ENCODE results near the gene EIF5A.

Gene EIF5A

DNA sequence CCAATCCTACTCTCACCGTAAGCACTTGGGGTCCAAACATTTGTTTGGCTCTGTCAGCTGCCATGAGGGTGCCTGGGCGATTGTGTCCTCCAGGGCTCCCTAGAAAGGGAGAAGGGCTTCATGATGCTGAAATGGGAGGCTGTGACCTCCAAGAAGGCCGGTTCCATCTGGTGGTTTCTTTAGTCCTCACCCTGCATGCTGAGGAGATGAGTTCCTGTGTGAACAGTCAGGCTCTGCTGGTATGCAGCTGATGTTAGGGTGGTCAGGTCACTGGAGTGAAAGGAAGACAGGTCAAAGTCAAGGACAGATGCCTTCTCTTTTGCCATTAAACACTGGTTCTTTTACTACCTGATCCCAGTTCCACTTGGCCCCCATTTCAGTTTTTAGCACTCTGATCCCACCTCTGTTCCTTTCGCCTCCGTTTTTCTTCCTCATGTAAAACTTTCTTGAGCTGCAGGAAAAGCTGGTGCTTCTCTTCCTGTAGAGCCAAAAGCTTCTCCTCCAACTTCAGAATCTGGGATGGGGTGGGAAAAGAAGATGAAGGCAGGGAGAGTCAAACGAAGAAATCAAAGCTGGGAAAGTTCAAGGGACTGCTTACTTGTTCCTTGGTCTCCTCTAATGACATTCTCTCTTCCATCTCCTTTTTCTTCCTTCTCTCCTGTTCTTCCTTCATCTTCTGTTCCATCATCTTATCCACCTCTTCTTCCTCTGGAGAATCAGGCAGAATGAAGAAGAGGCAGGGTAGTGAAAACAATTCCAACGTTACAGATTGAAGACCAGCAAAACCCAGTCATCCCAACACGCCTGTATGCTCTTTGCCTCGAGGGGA, 6.7 kb downstream of the EIF5A start:
- no peak for DNase-seq

DNA sequence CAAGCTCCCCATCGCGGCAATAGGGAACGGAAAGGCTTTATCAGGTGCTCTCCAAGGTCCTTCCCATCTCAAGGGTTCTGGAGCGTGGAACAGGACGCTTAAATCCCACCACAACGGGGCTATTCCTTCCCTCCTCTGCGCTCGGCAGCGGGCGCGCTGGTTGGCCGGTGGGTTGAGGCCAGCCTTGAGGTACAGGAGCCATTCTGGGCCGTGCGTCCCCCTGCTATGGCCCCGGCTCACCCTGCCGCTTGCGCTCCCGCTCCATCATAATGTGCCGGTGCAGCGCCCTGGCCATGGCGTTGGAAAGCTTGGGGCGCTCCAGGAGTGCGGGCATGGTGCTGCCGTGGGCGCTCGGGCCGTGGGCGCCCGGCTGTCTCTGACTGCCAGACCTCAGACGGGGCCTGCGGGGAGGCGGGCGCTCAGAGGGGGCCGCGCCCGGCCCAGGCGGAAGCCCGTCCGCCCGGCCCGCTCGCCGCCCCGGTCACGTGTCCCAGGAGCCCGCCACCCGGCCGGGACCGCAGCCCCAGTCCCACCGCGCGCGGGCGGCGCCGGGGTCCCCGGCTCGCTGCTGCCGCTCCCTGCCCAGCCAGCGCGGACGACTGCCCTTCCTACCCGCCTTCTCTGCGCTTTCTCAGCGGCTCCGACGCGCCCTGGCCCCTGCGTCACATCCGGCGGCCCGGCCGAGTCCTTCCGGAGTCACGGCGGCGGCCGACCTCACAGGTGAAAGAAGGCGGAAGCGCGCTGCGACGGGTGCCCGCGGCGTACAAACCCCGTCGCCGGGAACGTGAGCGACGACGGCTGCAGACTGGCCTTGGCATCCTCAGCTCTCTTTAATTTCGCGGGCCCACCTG, 7.5 kb downstream of the EIF5A start, which contains the start of gene GPS2:
Gene GPS2, minus strand, starts transcription at position 642 of the 851 bp plus-strand sequence. Its CDS starts 308 bp downstream, at position 334.
- DNase-seq, result peak; percentile 94

- DNase-seq, result no peak
Observed at GRCh38 chr17:7315570-7316235, 8.3 kb downstream of the EIF5A start.

DNA sequence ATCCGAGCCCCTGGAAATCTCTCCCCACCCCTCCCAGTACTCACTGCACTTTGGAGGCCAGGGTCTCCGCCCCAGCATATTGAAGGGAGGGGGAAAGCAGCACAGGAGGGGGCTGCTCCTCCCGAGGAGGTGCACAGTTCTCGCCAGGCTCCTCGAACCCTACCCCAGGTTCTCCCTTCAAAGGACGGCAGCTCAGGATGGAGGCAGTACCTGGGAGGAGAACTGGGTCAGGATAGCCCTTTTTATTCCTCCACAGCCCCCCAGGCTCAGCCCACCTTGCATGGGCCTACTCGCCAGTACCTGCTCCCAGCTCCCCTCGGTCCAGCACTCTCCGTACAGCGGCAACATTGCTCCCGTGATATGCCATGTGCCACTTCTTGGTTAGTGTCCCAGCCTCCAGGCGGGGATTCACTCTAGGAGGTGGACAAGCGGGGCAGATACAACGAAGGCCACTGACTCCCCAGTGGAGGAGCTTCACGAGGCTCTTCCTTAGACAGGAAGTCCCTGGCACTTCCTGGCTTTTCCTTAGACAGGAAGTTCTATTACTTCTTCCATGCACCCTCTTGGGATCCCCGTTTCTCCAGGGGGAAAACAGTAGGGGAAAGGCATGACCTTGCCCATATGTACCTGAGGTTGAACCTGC, 9.9 kb downstream of the EIF5A start:
- no peak for DNase-seq

DNA sequence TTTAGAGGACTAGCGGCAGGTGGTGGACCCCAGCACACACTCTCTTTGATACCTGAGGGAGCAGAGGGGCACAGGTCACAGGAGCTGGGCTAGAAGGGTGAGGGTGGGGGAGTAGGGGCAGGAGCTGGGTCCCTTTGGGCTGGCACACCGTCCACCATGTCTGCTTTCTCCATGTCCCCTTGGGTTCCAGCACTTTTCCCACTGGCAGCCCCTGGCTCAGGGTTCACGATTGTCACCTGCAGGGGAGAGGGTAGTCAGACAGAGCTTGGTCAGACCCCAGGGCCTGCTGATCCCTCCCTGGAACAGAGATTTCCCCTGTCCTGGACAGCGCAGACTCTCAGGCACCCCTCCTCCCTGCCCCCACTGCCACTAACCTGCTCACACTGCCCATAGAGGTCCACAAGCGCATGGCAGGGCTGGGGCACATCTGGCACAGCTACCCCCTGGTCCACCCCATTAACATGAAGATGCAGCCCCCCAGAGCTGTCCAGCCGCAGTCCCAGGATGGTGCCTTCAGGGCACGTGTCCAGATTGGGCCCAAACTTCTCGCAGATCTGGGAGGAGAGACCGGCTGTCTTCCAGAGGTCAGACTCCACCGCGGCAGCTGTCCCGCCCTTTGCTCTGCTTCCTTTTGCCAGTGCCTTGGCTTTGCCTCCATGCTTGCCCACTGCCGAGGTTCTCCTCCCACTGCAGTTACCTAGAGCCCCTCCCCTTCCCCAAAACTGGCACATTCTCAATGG, 10.9 kb downstream of the EIF5A start:
- DNase-seq, result no peak

DNA sequence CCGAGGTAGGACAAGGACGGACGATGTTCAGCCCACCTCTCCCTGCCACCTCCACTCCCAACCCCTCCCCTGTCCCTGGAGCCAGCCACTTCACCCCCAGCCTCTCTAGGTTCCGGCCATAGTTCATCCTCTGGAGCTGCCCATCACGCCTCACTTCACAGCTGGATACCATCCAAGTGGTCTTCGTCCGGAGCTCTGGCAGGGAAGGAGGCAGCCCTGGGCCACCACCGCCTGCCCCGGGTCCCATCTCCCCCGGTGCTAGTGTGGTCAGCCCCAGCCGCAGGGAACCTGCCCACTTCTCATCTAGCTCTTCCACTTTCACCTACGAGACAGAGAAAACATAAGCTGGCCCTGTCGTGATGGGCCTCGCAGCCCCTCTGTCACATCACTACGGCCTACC, 14.0 kb downstream of the EIF5A start:
- DNase-seq, result no peak

- DNase-seq, result no peak
Observed at GRCh38 chr17:7322520-7323194, 15.2 kb downstream of the EIF5A start.

DNA sequence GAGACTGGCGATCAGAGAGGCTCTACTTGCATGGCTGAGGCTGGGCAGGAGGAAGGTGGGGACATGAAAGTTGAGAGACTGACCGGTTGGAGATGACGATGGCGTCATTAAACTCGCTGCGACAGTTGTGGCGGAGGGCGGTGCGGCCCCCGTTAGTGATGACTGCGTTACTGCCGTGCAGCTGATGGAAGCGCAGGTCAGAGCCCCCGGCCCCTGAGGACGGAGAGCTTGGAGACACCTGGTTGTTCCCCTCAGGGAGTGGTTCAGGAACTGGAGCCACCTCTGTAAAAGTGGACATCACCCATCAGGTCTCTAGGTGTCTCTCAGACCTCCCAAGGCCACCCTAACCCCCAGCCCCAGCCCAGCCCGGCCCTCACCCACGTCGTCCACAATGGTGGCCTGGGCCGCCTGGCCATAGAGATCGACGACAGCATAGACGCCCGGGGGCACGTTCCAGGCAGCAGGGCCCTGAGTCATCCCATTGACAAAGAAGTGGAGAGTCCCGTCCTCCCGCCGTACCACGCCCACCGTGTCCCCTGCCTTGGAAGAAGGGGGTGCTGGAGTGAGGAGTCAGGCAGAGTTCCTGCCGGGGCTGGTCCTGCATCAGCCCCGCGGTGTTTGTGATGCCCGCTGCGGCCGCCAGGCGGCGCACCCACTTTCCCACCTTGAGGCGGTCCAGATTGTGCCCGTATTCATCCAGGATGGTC, 16.5 kb downstream of the EIF5A start:
- peak; percentile 63 for DNase-seq

GRCh38 chr17:7324438-7324779, 17.0 kb downstream of the EIF5A start:
- DNase-seq, result no peak

DNA sequence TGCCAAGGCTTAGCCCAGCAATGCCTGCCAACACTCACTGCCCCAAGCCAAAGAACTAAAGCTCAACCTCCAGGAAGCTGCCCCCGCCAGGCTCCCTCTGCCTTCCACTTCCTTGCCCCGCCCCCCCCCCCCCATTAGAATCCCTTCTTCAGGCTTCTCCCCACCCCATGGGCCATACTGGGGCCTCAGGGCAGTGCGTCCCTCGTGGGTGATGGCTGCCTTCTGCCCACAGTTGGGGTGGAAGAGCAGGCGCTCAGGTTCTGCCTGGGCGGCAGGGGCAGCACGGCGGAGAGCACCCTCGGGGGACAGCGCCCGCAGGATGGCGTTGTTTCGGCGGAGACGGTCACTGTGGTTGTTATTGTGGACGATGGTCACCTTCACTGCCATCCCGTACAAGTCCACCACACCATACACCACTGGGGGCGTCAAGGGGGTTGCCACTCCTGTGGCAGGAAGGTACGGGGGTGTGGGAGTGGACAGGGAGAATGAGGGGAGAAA, 17.7 kb downstream of the EIF5A start:
- DNase-seq, result no peak

GRCh38 chr17:7326186-7326585, 18.8 kb downstream of the EIF5A start:
- DNase-seq, result no peak

GRCh38 chr17:7327056-7327455, 19.6 kb downstream of the EIF5A start:
- DNase-seq, result no peak

DNA sequence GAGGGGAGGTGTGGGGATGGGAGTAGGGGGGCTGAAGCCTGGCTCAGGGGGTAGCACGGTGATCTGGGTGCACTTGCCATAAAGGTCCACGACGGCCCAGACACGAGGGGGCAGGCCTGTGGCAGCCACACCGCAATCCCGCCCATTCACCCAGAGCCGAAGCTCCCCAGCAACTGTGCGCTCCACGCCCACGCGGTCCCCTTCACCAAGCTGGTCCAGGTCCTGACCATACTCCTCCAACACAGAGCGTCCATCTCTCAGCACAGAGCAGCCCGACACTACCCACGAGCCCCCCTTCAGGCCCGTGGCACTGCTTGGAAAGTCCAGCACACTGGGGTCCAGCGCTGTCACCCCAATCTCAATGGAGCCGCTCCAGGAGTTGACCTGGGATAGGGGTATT, 20.1 kb downstream of the EIF5A start:
- DNase-seq, result no peak

DNA sequence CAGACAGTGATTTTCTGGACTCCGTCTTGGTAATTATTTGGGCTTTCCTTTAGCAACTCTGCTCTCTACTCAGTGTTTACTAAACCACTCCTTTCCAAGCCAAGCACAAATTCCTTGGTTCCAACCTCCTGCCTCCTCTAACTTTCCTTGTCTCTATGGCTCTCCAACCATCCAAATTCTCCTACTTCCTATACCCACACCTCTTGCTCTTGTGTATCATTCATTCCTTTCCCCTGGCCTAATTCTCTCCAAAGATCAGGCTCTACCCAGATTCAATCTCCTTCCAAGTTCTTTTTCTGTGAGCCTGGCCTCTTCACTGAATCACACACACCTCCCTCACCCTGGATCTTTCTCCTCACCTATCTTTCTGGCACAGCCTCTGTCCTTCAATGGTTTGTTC, 20.6 kb downstream of the EIF5A start:
- DNase-seq, result no peak

- DNase-seq, result no peak
Observed at GRCh38 chr17:7328840-7329373, 21.5 kb downstream of the EIF5A start, which contains the start of gene NEURL4. NEURL4 (minus strand) TSS chr17:7329335; CDS start chr17:7329312, 23 bp downstream.

- peak; percentile 99 for DNase-seq
Observed at GRCh38 chr17:7329374-7329996, 22.1 kb downstream of the EIF5A start.

DNA sequence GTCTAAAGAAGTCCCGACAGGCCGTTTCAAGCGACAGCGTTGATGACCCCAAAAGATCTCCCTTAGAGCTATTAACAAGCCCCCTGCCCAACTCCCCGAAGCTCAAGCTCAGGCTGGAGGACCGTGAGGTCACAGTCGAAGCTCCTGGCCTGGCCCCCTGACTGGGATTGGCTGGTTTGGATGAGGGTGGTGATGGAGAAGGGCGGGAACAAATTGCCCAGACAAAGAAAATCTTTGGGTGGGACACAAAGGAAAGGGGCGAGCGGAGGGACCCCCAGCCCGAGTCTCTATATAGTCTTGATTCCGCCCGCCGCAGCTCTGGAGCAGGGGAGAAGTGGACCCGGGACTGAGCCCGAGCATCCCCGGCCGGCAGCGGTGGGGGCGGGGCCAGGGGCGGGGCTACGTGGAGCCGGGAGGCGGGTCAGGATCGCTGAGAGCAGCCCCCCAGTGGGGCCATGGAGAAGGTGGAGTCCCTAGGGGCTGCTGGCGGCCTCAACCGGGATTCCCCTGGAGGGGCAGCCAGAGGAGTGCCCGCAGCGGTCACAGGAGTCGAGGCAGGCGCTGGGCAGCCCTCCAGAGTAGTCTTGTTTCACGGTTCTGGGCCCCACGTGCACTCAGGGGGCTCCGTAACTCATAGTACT, 22.7 kb downstream of the EIF5A start:
- peak; percentile 86 for DNase-seq

DNA sequence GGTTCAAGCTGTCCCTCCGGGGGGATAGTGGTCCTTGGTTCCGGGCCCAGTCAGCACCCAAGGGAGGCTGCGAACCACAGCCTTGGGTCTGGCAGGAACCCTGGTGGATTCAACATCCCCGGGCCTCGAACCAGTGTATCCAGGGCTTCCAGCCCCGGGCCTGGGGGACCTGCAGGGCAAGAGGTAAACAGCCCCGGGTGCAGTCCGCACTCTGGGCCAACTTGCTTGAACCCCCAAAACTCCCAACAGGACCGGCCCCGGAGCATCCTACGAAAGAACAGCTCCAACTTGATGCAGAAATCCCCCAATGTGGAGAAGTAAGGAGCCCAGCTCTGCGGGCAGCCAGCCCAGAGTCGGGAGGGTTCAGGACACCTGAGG, 23.2 kb downstream of the EIF5A start:
- no peak for DNase-seq

DNA sequence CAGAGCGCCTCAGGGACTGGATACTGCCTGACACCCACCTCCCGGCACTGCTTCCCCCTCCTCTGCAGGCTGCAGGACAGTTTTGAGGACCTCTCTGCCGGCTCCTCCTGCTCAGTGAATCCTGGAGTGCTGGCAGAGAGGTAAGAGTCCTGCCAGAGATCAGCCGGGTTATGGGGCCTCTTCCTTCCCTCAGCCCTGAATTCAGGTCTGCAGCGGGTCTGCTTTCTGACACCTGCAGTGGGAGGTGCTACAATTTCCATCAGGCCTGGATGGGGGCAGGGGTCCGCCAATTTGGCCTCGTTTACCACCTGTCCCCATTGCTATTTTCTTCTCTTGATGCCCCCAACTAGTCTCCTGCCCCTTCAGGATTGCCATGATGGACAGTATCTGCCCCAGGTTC, 24.7 kb downstream of the EIF5A start:
- DNase-seq, result no peak

Data from activated CD4-positive, alpha-beta T cell treated with anti-CD3 and anti-CD28 coated beads, Interleukin-2, amount 50 U/mL, for 16 hours (primary cell).